Mesenteric fat pad (tissue), 1 donor: ENCODE data around the gene KRTAP5-4. TPM values are rescaled to one million over a fixed set of nuclear protein-coding genes. Genes with fewer than 3 reads are reported as not detected.
"Not testable (repeated sequence)": the region's sequence is repeated elsewhere in the genome, so short reads cannot be mapped to it uniquely, and the experiment has no call there.

Source experiments
- DNase-seq: peaks from one replicate; pipeline ENCODE4 v3.0.0-alpha.2; 2020; ENCODE audit warnings: low spot score
- long read RNA-seq: library from polyadenylated mRNA; unstranded; transcript quantifications from one replicate; pipeline ENCODE4 v2.0.0, GENCODE V29; 2020
- total RNA-seq: library from RNA; stranded (reverse); fragmentation: NEBNext Ultra II Directional; extraction: Animal tissue kit (Norgen Biotek cat#: 25700); gene quantifications from one replicate; pipeline ENCODE4 v1.2.1, GENCODE V29; 2021
- donor health status: DM: yes; HTN: yes; CAD: no.

The KRTAP5-4 gene, protein sequence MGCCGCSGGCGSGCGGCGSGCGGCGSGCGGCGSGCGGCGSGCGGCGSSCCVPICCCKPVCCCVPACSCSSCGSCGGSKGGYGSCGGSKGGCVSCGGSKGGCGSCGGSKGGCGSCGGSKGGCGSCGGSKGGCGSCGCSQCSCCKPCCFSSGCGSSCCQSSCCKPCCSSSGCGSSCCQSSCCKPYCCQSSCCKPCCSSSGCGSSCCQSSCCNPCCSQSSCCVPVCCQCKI
- not detected for total RNA-seq
- long read RNA-seq = 0 reads

GRCh38 chr11:1622086-1622485, at the start of gene KRTAP5-4:
KRTAP5-4 (minus strand) TSS chr11:1622138; CDS start chr11:1622093, 45 bp downstream.
- DNase-seq = no peak

DNA sequence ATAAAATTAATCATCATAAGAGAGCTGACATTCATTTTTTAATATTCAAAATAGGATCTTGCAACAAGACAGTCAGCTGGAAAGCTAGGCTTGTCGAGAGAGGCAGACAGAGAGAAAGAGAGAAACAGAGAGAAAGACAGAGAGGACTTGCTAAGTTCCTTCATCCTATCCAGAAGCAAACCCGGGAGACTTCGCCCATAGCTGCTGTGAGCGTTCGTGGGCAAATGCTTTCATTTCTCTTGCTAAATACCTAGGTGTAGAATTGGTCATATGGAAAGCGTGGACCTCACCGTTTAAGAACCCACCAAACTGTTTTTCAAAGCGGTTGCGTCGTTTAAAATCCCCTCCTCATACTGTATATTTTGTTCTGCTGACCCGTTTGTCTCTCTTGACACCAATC, 49.7 kb upstream of the KRTAP5-4 start:
- peak; percentile 20 for DNase-seq

DNA sequence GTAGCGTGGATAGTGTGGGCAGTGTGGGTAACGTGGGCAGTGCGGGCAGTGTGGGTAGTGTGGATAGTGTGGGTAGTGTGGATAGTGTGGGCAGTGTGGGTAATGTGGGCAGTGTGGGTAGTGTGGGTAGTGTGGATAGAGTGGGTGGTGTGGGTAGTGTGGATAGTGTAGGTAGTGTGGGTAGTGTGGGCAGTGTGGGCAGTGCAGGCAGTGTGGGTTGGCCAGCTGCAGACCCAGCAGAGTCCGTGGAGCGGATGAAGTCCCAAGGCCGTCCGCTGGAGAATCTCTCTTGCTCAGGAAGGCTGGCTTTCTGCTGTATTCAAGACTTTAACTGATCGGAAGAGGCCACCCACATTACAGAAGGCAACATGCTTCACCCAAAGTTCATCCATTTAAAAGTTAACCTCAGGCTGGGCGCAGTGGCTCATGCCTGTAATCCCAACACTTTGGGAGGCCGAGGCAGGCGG, 49.0 kb upstream of the KRTAP5-4 start:
- peak; percentile 81 for DNase-seq

- not testable (repeated sequence) for DNase-seq
Observed at GRCh38 chr11:1670457-1670856, 48.5 kb upstream of the KRTAP5-4 start.

- peak; percentile 76 for DNase-seq
Observed at GRCh38 chr11:1669546-1670218, 47.7 kb upstream of the KRTAP5-4 start.

GRCh38 chr11:1668911-1669473, 47.1 kb upstream of the KRTAP5-4 start:
- peak; percentile 71 for DNase-seq

GRCh38 chr11:1667906-1668305, 46.0 kb upstream of the KRTAP5-4 start:
- peak; percentile 79 for DNase-seq

DNA sequence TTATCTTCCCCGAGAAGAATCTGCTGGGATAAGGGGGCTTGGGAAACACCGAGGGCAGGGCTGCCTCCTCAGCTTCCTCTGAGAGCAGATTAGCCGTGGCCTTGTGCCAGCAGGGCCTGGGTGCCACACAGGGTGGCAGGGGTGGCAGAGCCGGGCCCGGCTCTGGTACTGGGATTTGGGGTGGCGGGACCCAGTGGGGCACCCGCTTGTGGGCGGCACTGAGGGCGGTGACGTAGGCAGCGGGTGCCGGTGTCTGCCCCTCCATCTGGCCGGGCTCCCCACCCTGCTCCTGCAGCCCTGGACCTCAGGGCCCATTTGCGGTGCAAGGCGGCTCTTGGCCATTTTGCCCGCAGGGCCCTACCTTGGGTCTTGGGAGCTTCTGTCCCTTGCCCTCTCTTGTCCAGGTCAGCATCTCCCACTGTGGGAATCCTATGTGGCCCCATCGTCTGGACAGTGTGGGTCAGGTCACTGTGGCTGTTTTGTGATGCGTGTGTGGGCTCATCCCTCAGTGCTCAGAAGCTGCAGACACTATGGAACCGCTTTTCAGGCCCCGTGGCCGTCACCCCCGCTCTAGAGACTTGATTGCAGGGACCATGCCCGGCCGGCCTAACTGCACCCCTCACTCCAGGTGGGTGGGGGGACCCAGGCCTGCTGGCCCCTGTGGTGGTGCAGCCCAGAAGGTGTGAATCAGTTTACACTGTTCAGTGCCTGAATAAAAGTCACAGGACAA, 45.3 kb upstream of the KRTAP5-4 start:
- DNase-seq = peak; percentile 78

- peak; percentile 30 for DNase-seq
Observed at GRCh38 chr11:1665313-1665712, 43.4 kb upstream of the KRTAP5-4 start.

DNA sequence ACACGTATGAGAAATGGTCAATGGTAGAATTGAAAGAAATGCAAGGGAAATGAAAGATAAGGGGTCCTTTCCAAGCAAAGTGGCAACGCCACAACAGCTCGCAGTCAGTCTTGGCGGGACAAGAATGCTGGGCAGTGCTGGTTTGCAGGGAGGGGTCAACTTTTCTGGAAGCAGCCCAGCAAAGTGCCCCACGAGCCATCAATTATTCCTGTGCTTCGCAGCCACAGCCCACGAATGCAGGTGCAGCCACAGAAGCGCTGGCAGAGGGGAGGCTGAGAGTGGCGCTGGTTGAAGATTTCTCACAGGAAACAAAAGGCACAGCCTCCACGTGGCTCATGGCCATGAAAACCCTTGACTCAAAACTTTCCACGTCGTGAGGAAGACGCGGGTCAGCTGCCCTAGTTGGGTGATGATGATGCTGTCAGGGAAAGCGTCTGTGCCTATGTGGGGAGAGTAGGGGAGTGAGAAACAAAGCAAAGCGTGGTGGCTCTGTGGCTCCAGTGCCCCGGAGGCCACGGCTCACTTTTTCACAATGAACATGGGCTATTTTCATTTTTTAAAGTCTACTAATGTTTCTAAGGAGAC, 40.9 kb upstream of the KRTAP5-4 start:
- DNase-seq = peak; percentile 14

DNA sequence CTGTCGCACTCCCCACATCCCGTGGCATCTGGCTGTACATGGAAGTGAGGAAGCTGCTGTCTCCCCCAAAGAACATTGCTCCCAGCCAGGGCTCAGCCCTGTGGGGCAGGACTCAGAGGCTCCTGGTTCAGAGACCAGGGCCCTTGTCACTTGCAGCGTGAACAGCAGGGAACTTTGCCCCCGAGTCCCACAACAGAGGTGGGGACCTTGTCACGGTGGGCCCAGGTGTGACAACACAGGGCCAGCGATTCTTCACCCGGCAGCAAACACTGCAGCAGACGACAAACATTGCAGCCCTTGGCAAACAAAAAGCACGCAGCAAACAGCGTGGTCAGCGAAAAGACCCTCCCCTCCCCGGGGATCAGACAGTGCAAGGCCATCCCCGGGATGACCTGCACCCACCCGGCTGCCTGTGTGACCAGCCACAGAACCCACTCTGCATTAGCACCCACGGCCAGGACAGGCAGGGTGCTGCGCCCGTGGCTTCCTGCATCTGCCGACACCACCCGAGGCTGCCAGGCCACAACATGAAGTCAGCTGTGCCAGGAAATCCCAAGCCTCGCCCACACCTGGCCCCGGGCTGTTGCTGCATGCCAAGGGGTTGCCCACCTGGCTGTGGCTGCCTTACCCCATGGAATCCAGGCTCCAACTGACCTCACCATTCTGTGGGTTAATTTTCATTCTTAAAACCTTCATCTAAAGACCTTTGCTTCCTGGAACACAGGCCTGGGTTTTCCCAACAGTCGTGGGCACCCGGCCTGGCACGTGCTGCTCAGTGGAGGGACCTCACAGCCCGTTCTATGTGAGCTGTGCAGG, 39.7 kb upstream of the KRTAP5-4 start:
- DNase-seq = peak; percentile 72

DNA sequence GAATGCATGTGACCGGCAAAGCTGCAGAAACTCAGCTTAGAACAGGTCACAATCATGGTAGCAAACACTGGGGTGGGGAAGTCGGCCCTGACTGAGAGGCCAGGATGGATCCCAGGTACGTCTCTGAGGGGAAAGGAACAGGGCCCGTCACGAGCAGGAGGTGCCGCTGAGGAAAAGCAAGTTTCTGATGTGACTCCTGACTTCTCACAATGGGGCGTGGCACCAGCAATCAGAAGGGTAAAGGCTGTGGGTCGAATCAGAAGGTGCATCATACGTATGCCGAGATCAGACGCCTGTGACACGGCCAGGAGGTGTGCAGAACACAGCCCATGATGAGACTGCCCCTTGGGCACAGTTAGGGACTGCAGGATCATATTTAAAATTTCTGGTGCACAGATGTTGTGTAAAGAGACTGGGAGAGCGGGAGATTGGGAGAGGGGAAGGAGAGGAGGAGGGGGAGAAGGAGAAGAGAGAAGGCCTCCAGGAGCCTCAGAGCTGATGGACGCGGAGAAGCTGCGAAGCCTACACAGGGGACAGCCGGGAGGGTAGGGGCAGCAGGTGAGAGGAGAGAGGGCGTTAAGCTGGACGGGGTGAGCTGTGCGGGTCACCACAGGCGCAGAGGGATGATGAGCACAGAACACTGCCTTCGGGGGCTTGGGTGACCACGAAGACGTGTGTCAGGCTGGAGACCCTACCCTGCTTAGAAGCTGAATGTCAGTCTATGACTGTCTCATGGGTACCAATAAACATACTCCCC, 38.4 kb upstream of the KRTAP5-4 start:
- peak; percentile 64 for DNase-seq

DNA sequence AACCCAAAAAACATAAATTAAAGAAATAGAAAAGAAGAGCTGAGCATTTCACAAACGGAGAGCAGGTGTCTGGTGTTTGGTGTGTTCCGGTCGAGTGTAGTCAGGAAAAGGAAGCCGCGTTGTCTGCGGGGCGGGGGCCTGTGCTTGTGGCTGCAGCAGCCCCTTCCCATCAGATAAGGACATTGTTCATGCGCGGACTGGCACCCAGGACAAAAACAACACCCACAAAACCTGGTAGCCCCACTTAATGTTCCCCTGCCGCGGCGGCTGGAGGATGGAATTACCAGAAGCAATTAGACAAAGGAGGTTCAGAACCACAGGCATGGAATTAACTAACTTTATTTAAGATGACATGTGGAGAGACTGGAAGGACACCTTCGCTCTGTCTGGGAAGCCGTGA, 37.6 kb upstream of the KRTAP5-4 start:
- peak; percentile 64 for DNase-seq

- peak; percentile 41 for DNase-seq
Observed at GRCh38 chr11:1656670-1657069, 34.7 kb upstream of the KRTAP5-4 start.

DNA sequence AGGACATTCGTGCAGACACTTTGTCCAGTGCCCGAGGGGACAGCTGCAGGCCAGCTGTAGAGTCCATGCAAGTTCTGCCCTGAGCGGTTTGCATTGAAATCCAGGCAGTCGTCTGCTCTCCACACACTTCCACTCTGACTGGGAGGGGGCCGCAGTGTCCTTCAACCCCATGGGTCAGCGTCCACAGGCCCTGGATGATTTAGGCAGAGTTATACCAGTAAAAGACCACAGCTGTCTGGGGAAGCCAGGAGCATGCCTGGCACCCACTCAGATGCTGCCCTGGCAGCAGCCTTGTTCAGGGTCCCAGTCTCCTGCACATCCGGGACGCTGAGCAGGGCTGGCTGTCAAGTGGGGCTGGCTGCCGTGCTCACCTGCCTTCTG, 34.1 kb upstream of the KRTAP5-4 start:
- peak; percentile 85 for DNase-seq

DNA sequence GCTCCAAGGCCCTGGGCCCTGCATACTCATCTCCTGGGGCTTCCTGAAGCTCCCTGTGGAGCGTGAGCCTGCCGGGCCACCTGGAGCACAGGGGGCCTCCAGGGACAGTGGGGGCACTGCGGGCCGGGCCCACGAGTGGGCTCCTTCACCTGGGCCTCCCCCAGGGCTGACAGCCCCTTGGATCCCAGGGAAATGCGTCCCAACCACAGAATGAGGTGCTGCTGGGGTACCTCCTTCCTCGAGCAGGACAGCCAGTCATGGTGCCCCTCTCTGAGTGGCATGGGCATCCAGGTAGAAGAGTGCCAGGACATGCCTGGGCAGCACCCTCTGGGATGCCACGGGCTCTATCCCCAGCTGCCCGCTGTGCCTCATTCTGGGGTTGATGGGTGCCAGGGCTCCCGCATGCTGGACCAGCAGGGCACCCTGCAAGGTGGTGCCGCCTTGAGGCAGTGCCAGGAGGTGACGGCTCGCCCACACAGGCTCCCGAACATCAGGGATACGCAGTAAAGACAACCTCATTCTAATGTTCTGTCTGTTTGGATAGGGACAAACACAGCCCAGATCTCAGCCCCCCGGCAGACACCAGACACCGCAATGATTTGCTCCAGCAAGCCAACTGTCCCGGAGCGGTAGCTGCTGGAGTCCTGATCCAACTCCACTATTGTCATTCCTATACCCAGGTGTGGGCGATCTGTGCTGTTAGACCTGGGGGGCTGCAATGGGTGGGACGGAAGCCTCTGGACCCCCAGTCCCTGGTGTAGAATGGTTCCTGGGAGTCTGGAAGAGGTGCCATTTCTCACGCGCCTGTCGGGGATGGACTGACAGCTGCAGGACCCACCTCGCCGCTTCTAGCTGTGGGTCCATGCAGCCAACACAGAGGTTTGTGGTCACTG, 33.5 kb upstream of the KRTAP5-4 start:
- DNase-seq = peak; percentile 74

DNA sequence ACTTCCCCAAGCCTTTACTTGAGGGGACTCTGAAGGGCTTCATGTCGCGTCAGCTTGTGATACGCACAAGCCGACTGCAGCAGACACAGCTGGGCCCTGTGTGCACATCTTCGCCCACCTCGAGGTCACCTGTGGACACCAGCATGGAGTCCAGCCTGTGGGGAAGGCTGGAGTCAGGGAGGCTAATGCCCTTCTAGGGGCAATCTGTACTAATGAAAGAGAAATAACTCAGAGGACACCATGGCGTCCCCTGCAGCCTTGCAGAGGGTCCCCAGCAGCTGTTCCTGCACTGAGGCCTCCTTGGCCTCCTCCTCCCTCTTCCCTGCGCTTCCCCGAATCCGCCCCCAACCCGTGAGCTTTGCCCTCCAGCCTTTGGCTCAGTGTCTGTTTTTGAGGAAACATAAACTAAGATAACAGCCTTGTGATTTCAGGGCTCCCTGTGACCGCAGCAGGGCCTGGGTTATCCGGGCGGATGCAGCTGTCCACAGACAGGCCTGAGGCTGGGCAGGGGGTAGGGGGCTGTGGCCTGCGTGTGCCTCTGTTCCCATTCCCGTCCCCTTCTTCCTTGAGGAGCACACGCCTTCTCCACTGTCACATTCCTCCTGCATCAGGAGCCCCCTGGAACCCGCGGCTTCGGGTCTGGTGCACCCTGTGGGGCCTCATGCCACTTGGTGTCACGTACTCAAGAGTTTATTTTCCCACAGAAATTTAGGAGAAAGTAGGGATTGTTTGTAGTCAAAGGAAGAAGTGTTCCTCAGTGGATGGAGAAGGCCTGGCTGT, 32.6 kb upstream of the KRTAP5-4 start:
- peak; percentile 67 for DNase-seq
